HCT116 (cell line): ENCODE results near the gene DPH2.

ENCODE experiments used
- ATF3 ChIP-seq: IDR thresholded peaks from 2 replicates; pipeline ENCODE4 v1.6.1; 2012
- CTCF ChIP-seq, 3 experiments: fragments of 200-600 bp in 1 of 3; sonication (generic) in 1 of 3; IDR thresholded peaks in 2 of 3; conservative IDR thresholded peaks in 1 of 3; 2 replicates each; pipeline ENCODE4 v1.5.1; 2012 to 2017; ENCODE audit warnings: low read depth in 2 of 3, low read length in 2 of 3, antibody characterized with exemption in 1 of 3, borderline replicate concordance in 1 of 3, control low read depth in 1 of 3, mild to moderate bottlenecking in 1 of 3, mixed read lengths in 1 of 3, mixed run types in 1 of 3, moderate library complexity in 1 of 3; ENCODE audit not compliant: insufficient read depth in 1 of 3
- ELF1 ChIP-seq: IDR thresholded peaks from 2 replicates; pipeline ENCODE4 v1.6.1; 2012; ENCODE audit warnings: low read depth, borderline replicate concordance
- EZH2 ChIP-seq: fragments of 200-600 bp; sonication (generic); IDR thresholded peaks from 2 replicates; pipeline ENCODE4 v1.6.1; 2017; ENCODE audit warnings: antibody characterized with exemption, mixed run types
- POLR2A ChIP-seq: IDR thresholded peaks from 2 replicates; pipeline ENCODE4 v1.7.0; 2011; ENCODE audit warnings: borderline replicate concordance; ENCODE audit not compliant: insufficient read depth, insufficient read length; ENCODE audit errors: extremely low read depth
- POLR2AphosphoS5 ChIP-seq: IDR thresholded peaks from 2 replicates; pipeline ENCODE4 v1.6.1; 2011; ENCODE audit warnings: mild to moderate bottlenecking, low read depth, low read length, moderate library complexity
- RAD21 ChIP-seq: IDR thresholded peaks from 2 replicates; pipeline ENCODE4 v1.6.1; 2012; ENCODE audit warnings: low read depth, mild to moderate bottlenecking
- REST ChIP-seq: IDR thresholded peaks from 2 replicates; pipeline ENCODE4 v1.6.1; 2012; ENCODE audit warnings: low read depth
- SIN3A ChIP-seq: IDR thresholded peaks from 2 replicates; pipeline ENCODE4 v1.6.1; 2012; ENCODE audit warnings: low read depth
- SP1 ChIP-seq: IDR thresholded peaks from 2 replicates; pipeline ENCODE4 v1.6.1; 2012; ENCODE audit warnings: low read depth
- TCF7L2 ChIP-seq: IDR thresholded peaks from 2 replicates; pipeline ENCODE4 v1.7.0; 2011; ENCODE audit warnings: borderline replicate concordance, inconsistent platforms; ENCODE audit not compliant: insufficient read depth, insufficient read length; ENCODE audit errors: extremely low read depth
- YY1 ChIP-seq: IDR thresholded peaks from 2 replicates; pipeline ENCODE4 v1.6.1; 2011; ENCODE audit warnings: low read length, low read depth, moderate library complexity, mild to moderate bottlenecking; ENCODE audit not compliant: insufficient replicate concordance; ENCODE audit errors: extremely low read depth
- ZBTB33 ChIP-seq: IDR thresholded peaks from 2 replicates; pipeline ENCODE4 v1.6.1; 2011; ENCODE audit warnings: mild to moderate bottlenecking, low read length, moderate library complexity; ENCODE audit not compliant: insufficient replicate concordance; ENCODE audit errors: extremely low read depth
- ZNF274 ChIP-seq: fragments of 200-500 bp; sonication (Bioruptor generic); IDR thresholded peaks from 2 replicates; pipeline ENCODE4 v1.6.1; 2014; ENCODE audit warnings: mild to moderate bottlenecking, low read depth, low read length, inconsistent platforms

GRCh38 chr1:43961692-43962091 is 8.1 kb upstream of the DPH2 start:
- no peak for TF ChIP-seq CTCF (IDR thresholded peaks at IDR 0.05 in 2 of 3, conservative IDR thresholded peaks at IDR 0.05 in 1 of 3; ENCODE audit: borderline replicate concordance in 1 of 3, insufficient read depth in 1 of 3, low read depth in 2 of 3, low read length in 2 of 3)
- TF ChIP-seq REST, result no peak
- TF ChIP-seq RAD21, result no peak
- no peak for TF ChIP-seq EZH2
- TF ChIP-seq POLR2AphosphoS5, result no peak
- TF ChIP-seq ATF3, result no peak
- no peak for TF ChIP-seq POLR2A
- no peak for TF ChIP-seq ZNF274
- no peak for TF ChIP-seq ELF1
- TF ChIP-seq TCF7L2, result no peak
- TF ChIP-seq SP1, result no peak
- TF ChIP-seq SIN3A, result no peak
- no peak for TF ChIP-seq YY1
- TF ChIP-seq ZBTB33, result no peak
